IPS-15b (cell line): Measurements from ENCODE around the gene KCNF1.

Experiments used
- H3K27me3 ChIP-seq: one replicate; pipeline ENCODE4 v1.6.1; 2013; ENCODE audit warnings: low read length; ENCODE audit not compliant: control insufficient read depth, insufficient read depth
- H3K36me3 ChIP-seq: one replicate; pipeline ENCODE4 v1.6.1; 2013; ENCODE audit warnings: low read length; ENCODE audit not compliant: control insufficient read depth, insufficient read depth
- H3K4me1 ChIP-seq: one replicate; pipeline ENCODE4 v1.6.1; 2013; ENCODE audit warnings: mild to moderate bottlenecking, low read length; ENCODE audit not compliant: control insufficient read depth, insufficient read depth
- H3K4me3 ChIP-seq: one replicate; pipeline ENCODE4 v1.5.1; 2013; ENCODE audit warnings: low read depth, low read length
- H3K9ac ChIP-seq: one replicate; pipeline ENCODE4 v1.6.1; 2013; ENCODE audit warnings: low read depth, mild to moderate bottlenecking, low read length
- H3K9me3 ChIP-seq: one replicate; pipeline ENCODE4 v1.6.1; 2013; ENCODE audit warnings: mild to moderate bottlenecking, low read length; ENCODE audit not compliant: control insufficient read depth, insufficient read depth

Gene KCNF1

DNA sequence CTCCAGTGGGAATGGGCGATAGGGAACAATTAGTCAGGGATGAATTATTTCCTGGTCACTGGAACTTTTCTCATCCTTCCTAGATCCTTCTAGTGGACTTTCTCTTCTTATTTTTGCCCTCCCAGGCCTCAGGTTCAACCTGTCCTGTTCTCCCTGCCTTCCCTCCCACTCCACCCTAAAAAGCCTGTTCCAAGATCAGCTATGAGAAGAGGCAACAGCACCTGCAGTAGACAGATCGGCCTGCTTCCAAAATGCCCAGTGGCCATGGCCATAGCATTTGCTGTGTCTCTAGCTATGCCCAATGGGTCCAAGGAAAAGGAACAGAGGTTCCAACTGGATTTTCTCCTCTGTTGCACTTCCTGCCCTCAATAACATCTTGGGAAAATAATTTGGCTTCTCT lies 16.5 kb upstream of the KCNF1 start:
- Histone ChIP-seq H3K9ac (no peak overlapping the region), H3K27me3 (no peaks in the 10 kb centered on the region), H3K36me3 (no peaks in the 10 kb centered on the region), H3K4me1 (no peaks in the 10 kb centered on the region), H3K9me3 (no peaks in the 10 kb centered on the region), H3K4me3 (no peak overlapping the region)

DNA sequence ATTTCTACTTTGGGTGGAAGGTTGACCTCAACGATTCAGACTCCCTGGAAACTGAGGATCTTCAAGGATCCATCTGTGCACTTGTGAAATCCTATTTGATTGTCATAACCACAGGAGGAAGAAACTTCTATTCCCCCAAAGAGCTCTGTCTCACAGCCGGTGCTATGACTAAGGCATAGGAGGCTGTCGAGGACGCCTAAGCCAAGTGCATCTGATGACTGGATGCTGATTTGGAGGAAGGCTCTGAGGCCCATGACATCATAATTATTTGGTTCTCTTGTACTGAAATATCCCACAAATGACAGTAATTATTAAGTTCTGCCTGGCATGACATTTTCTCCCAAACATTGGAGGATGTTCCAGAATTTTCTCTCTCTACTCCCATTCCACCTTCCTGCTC lies 13.8 kb upstream of the KCNF1 start:
- H3K4me3 ChIP-seq, result no peak overlapping the region
- no peak overlapping the region for H3K9ac ChIP-seq
- no peaks in the 10 kb centered on the region for H3K4me1 ChIP-seq
- no peaks in the 10 kb centered on the region for H3K27me3 ChIP-seq
- no peaks in the 10 kb centered on the region for H3K9me3 ChIP-seq
- H3K36me3 ChIP-seq, result no peaks in the 10 kb centered on the region

DNA sequence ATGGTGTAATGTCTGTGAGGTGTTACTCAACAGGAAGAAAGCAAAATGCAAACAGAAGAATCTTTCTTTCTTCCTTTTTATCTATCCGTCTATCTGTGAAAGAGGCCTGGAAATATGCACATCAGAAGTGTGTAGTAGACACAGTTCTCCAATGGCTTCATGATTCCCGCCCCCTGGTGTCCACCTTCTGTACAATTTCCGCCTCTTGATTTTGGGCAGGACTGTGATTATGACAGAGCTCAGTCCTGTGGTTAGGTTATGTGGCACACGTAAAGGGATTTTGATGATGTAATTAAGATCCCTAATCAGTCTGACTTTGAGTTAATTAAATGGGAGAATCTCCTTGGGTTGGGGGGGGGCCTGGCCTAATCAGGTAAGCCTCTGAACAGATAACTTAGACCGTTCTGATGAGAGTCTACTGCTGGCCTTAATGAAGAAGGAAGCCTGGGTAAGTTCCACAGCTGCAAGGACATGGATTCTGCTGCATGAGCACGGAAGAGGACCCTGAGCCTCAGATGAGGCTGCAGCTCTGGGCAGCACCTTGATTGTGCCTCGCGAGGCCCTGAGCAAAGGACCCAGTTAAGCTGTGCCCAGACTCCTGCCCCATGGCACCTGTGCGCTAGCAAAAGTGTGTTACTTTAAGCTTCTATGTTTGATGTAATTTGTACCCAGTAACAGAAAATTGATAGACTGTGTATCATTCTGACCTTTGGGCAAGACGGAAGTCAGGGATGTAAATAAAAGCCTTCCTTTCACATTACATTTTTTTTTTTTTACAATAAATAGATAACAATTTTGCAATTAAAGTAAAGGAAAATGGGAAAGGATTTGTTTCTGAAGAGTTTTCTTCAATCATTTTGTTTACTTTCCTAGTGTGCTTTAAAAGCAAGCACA lies 11.3 kb upstream of the KCNF1 start:
- H3K27me3 ChIP-seq, result no peaks in the 10 kb centered on the region
- no peaks in the 10 kb centered on the region for H3K4me1 ChIP-seq
- no peaks in the 10 kb centered on the region for H3K9me3 ChIP-seq
- no peak overlapping the region for H3K9ac ChIP-seq
- no peaks in the 10 kb centered on the region for H3K36me3 ChIP-seq
- H3K4me3 ChIP-seq, result no peak overlapping the region

DNA sequence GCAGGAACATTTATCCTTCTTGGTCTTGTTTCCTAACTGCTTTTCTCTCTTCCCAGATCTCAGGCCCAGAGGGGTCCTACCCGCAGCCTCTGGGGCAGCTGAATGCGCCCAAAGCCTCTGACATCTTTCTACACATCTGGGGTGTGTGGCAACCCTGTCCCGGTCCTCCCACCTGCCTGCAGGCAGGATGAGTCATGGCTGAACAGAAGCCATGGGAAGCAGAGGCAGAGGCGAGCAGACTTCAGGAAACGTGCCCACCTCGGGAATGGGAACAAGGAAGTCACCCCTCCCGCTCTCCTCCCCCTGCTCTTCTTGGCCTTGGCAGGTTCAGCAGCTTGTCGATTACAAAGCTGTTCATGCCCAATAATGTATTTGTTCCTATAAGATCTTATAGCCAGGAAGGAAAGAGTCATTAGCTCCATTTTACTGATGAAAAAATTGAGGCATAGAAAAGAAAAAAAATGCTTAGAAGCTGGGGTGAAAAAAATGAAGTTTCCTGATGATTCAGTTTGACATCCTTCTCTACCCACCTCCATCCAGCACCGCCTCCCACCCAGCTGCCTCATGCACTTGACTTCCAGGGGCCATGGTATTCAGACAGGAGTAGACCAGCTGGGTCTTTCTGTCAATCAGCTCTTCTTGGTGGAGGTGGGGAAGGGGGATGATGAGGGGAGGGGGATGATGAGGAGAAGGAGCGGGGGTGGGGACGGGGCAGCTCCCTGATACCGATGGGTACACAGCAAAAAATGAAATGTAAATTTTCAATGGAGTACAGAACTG lies 10.4 kb upstream of the KCNF1 start:
- H3K4me3 ChIP-seq, result no peak overlapping the region
- no peaks in the 10 kb centered on the region for H3K9me3 ChIP-seq
- H3K9ac ChIP-seq, result no peak overlapping the region

DNA sequence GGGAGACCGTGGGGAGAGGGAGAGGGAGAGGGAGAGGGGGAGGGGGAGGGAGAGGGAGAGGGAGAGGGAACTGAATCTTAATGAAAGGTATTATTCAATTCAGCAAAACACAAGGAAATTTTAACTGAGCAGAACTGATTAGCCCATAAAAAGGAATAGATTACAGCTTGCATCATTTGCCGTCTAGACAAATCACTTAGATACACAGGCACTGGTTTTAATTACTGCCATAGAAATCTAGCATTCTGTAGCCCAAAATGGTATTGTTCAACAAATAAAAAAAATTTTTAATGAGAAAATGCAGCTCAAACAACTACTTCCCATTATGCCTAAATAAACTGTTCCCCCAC lies 7.9 kb upstream of the KCNF1 start:
- no peaks in the 10 kb centered on the region for H3K9me3 ChIP-seq
- no peak overlapping the region for H3K9ac ChIP-seq

More for the DNA sequence above, 10.4 kb upstream of the KCNF1 start:
- Histone ChIP-seq H3K27me3 (no peaks in the 10 kb centered on the region), H3K4me1 (no peaks in the 10 kb centered on the region), H3K36me3 (no peaks in the 10 kb centered on the region)

DNA sequence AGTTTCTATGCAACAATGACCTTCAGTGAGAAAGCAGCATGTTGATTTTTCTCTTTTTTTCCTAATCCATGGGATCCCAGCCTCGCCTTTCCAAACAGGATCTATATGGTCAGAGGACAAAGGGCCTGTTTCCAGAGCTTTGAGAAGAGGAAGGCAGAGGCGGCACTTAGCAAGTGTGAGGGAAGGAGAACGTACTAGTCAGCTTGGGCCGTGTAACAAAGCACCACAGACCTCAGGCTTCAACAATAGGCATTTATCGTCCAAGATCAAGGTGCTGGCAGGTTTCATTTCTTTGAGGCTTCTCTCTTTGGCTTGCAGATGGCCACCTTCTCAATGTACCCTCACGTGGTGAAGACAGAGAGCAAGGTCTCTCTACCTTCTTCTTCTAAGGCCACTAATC lies 7.3 kb upstream of the KCNF1 start:
- Histone ChIP-seq H3K4me3 (no peak overlapping the region), H3K9ac (no peak overlapping the region), H3K36me3 (no peaks in the 10 kb centered on the region), H3K9me3 (no peaks in the 10 kb centered on the region), H3K27me3 (no peaks in the 10 kb centered on the region), H3K4me1 (no peaks in the 10 kb centered on the region)

More for the DNA sequence above, 7.9 kb upstream of the KCNF1 start:
- Histone ChIP-seq H3K27me3 (no peaks in the 10 kb centered on the region), H3K36me3 (no peaks in the 10 kb centered on the region), H3K4me3 (no peak overlapping the region), H3K4me1 (no peaks in the 10 kb centered on the region)

DNA sequence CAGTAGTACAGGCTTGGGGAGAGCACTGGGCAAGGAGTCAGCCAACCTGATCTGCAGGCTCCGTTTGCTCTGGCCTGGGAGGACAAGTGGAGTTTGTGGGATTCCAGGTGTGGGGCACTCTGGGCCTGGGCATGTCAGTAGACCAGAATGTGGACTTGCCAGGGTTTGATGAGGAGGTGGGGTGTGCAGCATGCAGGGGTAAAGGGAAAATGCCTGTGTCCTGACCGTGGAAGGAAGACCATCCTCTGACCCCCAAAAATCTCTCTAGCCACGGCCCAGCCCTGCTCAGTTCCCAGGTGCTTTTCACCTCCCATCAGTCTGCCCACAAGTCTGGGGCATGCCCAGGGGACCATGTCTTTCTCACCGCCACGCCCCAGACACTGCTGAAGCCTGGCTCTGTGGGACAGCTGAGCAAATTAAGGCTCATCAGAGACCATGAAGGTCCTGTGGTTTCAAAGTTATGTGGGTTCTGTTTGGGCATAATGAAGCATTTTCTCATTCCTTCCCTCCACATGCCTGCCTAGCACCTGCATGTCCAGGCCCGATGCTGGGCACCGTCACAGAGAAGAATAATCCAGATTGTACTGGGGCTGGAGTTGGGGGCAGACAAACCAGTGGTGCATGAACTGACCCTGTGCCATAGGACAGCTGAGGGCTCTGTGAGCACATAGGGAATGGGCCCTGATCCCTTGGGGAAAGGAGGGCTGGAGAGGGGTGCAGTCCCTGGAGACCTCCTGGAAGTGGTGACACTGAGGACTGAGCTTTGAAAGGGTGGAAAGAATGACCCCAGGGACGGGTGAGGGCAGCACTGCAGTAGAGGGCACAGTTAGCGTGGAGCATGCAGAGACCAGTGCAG lies 6.5 kb upstream of the KCNF1 start:
- no peak overlapping the region for H3K4me3 ChIP-seq
- H3K36me3 ChIP-seq, result no peaks in the 10 kb centered on the region
- H3K9me3 ChIP-seq, result no peaks in the 10 kb centered on the region
- peaks cover 4% of the 10 kb centered on the region for H3K4me1 ChIP-seq
- H3K9ac ChIP-seq, result no peak overlapping the region
- no peaks in the 10 kb centered on the region for H3K27me3 ChIP-seq

DNA sequence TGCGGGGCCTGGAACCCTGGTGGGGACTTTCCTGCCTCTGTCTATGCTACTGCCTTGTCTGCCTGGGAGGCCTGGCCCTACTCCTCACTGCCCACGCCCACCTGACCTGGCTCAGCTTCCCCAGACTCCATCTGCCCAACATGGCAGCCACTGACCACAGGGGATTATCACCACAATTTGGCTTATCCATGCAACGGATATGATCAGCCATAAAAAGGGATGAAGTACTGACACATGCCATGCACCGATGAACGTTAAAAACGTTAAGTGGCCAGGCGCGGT lies 5.9 kb upstream of the KCNF1 start:
- Histone ChIP-seq H3K4me3 (no peak overlapping the region), H3K36me3 (no peaks in the 10 kb centered on the region), H3K27me3 (peaks cover 2% of the 10 kb centered on the region), H3K4me1 (peaks cover 4% of the 10 kb centered on the region), H3K9ac (no peak overlapping the region), H3K9me3 (no peaks in the 10 kb centered on the region)

DNA sequence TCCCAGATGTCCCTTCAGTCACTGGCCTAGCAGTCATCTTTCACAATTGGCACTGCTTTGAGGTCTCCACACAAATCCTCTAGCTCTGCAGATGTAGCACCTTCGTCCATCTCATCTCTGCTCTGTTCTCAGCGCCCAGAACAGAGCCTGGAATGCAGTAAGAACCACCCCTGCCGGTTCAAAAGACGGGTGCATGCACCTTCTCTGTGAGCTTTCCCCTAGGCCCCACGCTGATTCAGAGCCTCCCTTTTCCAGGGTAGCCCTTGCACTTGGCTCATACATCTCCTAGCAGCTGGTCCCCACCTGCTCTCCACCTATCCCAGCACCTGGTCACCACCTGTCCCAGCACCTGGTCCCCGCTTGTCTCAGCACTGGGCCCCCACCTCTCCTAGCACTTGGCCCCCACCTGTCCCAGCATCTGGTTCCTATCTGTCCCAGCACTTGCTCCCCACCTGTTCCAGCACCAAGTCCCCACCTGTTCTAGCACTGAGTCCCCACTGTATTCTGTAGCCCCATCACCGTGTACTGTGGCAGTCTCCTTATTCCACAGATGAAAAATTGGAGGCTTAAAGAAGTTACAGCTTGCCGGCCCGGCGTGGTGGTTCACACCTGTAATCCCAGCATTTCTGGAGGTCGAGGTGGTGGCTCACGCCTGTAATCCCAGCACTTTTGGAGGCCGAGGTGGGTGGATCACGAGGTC lies 4.7 kb upstream of the KCNF1 start:
- H3K9ac ChIP-seq, result no peak overlapping the region
- H3K27me3 ChIP-seq, result peaks cover 12% of the 10 kb centered on the region
- peaks cover 4% of the 10 kb centered on the region for H3K4me1 ChIP-seq
- H3K9me3 ChIP-seq, result no peaks in the 10 kb centered on the region
- no peaks in the 10 kb centered on the region for H3K36me3 ChIP-seq
- H3K4me3 ChIP-seq, result no peak overlapping the region

DNA sequence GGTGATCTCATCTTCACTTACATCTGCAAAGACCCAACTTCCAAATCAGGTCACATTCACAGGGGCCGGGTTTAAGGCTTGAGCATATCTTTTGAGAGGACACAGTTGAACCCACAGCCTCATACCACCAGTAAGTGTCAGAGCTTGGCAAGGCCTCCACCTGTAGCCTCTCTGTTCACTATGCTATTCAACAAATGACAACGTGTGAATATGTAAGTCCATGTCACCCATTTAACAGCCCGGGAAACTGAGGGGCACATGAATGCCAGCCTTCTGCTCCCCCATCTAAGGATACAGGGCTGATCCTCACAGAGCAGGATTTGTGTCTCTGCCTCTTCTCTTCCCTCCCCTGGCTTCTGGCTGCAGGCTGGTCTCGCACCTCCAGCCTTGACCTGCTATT lies 3.5 kb upstream of the KCNF1 start:
- peaks cover 4% of the 10 kb centered on the region for H3K4me1 ChIP-seq
- H3K9ac ChIP-seq, result no peak overlapping the region
- no peak overlapping the region for H3K4me3 ChIP-seq
- H3K9me3 ChIP-seq, result no peaks in the 10 kb centered on the region
- H3K27me3 ChIP-seq, result peaks cover 22% of the 10 kb centered on the region
- H3K36me3 ChIP-seq, result no peaks in the 10 kb centered on the region
